GM19372 (cell line): Measurements from ENCODE around the gene FAM187B.

Source experiments
- ATAC-seq: cut with Tn5 transposase; IDR thresholded peaks from one replicate; pipeline ENCODE4 v1.9.1; 2021; ENCODE audit warnings: mild to moderate bottlenecking, low read depth, moderate library complexity; ENCODE audit not compliant: unreplicated experiment

FAM187B gene

DNA sequence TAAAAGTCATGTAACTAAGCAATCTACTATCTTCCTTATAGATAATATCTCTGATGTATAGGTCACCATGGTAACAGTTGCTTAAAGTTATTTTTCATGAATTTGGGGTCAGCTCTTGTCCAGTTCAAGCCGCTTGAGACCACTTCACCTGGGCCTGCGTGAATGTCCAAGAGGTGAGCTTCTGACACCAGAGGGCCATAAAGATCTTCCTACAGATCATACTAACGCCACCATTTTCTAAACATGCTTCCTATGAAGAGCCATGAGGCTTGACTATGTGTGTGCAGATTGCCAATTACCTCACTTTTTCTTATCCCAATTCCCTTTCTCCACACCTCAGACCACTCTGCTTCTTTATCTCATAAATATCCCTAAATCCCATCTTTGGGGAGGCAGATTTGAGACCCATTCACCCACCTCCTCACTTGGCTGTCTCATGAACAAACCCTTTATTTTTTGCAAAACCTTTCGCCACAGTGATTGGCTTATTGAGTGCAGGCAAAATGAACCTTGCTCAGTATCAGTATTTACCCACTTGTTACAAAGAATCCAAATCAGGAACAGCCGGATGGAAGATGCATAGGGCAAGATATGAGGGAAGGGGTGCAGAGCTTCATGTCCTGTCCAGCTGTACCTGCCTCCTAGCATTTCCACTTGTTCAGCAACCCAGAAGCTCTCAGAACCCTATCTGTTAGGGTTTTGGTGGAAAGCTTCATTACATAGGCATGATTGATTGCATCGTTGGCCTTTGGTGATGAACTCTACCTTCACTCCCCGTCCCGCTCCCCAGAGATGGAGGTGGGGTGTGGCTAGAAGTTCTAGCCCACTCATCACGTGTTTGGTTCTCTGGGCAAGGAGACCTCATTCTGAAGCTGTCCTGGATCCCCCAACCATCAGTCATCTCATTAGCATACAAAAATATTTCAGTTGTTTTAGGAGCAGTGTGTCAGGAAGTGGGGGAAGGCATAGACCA is 34.2 kb downstream of the FAM187B start:
- no peak for ATAC-seq

DNA sequence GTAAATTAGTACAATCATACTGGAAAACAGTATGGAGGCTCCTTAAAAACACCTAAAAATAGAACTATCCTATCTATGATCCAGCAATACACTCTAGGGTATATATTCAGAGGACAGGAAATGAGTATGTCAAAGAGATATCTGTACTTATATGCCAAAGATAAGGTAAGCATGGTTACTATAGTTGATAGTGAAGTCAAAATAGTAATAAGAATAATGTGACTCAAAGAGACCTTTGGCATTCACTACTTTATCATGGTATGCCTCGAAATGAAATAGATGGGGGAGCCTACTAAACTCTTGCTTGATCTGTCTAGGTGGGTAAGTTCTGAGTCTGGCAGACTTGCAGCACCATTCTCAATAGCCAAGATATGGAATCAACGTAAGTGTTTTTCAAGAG is 43.7 kb downstream of the FAM187B start:
- ATAC-seq: no peak

DNA sequence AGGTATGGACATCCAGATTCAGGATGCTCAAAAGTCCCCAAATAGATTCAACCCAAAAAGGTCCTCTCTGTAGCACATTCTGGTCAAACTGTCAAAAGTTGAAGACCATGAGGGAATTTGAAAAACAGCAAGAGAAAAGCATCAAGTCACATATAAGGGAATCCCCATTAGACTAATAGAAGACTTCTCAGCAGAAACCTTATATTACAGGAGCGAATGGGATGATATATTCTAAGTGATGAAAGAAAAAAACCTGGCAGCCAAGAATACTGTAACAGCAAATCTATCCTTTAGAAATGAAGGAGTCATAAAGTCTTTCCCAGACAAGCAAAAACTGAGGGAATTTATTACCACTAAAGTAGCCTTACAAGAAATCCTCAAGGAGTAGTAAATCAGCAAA is 44.3 kb downstream of the FAM187B start:
- no peak for ATAC-seq

DNA sequence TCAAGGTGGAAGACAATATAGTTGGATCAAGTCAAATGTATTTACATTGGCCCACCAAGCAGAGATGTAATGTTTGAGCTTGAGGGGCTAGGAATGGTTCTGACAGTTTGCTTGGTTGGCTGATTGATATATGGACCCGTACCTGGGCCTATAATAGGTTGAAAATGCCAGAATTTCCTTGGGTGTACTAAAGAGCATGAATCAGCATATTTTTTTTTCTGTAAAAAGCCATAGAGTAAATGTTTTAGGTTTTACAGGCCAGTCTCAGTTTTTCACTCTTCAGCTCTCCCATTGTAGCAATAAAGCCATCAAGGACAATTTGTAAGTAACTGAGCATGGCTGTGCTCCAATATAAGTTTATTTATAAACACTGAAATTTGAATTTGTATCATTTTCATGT is 47.2 kb downstream of the FAM187B start:
- ATAC-seq: no peak

DNA sequence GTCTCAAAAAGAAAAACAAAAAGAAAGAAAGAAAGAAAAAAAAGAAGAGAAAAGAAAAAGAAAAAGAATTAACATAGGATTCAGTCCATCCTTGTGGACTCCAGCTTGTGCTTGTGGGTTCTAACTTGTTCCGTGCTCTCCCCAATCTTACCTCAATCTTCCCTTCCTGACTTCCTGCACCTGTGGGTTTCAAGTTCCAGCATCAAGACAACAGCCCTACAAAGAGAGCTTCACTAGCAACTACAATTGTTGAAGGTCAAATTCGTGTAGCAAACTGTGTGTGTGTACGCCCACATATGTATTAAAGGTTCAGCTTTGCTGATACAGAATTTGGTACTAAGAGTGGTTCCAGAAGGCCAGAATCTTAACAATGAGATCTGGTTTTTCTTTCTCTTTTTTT is 48.7 kb downstream of the FAM187B start:
- ATAC-seq: no peak

DNA sequence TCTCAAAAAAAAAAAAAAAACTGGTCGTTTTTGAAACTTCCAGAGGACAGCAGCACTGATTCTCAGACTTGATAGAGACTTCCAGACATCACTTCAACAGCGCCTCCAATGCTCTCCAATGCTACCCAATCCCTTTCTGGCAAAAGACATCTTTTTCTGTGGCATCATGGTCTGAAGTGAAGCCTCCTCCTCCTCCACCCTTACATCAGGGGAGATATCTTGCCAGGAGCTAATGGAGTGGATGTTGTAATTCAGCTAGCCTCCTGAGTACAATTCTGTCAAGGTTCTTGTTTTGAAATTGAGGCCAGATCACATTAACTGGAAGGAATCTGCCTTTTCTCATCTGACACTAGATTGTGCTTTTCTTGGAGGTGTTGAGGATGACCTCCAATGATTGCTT is 49.8 kb downstream of the FAM187B start:
- no peak for ATAC-seq

DNA sequence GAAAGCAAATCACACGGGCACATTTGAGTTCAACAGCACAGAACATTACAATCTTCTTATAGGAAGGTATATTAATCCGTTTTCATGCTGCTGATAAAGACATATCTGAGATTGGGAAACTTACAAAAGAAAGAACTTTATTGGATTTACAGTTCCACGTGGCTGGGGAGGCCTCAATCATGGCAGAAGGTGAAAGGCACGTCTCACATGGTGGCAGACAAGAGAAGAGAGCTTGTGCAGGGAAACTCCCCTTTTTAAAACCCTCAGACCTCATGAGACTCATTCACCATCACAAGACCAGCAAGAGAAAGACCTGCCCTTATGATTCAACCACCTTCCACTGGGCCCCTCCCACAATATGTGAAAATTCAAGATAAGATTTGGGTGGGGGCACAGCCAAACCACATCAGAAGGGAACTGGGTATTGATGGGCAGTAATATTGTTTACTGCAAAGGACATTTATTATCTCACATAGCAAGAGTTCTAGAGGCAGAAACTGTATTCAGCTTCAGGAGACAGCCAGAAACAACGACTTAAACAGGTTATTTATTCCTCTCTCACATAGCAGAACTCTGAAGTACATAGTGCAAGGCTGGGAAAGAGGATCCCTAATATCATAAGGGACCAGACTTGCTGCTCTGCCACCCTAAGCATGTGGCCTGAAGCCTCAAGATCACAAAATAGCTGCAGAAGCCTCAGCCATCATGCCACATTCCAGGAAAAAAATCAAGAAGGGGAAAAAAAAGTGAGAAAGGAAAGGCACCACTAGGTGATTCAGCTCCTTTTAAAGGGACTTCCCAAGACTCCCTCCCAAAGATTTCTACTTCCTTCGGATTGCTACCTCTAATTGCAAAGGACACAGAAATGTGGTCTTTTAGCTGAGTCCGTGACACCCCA is 50.9 kb downstream of the FAM187B start:
- ATAC-seq: no peak

DNA sequence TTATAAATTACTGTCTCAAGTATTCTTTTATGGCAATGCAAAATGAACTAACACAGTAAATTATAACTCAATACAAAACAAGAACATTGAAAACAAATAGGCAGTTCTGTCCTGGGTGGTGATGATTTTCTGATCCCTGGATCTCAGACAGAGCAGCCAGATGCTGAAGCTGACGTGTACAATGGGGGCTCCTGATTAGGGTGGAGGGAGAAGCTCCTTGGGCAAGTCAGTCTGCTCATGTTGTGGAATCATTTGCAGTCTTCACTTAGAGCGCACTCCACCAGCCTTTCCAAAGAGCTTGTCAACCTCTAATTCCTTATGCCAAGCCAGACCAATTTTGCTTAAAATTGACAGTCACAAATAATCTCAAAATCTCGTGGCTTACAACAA is 52.4 kb downstream of the FAM187B start:
- ATAC-seq: no peak
